AG04450 (cell line): ENCODE measurements around the gene ICAM3. TPM values are rescaled to one million over a fixed set of nuclear protein-coding genes. Genes with fewer than 3 reads are reported as not detected.
"Not testable (repeated sequence)": the region's sequence is repeated elsewhere in the genome, so short reads cannot be mapped to it uniquely, and the experiment has no call there.

Experiments
- CTCF ChIA-PET: fragments of 300-600, 350-600 bp; formaldehyde crosslinking; extraction: SDS; loops from one replicate; lab custom pipeline; 2022; ENCODE audit warnings: antibody characterized with exemption, inconsistent platforms; lab: Charles Lee
- POLR2A ChIA-PET: fragments of 350-600 bp; formaldehyde crosslinking; extraction: SDS; loops from one replicate; lab custom pipeline; 2021; ENCODE audit warnings: antibody characterized with exemption, inconsistent platforms; lab: Yijun Ruan, JAX
- DNase-seq: peaks from one replicate; pipeline ENCODE4 v3.0.0-alpha.2; 2011; ENCODE audit warnings: low read depth, low spot score
- H3K27ac ChIP-seq: one replicate; pipeline ENCODE4 v1.5.1; 2012; ENCODE audit warnings: low read depth, low read length, control low read depth
- H3K27me3 ChIP-seq: one replicate; pipeline ENCODE4 v1.6.0; 2012; ENCODE audit warnings: low read length; ENCODE audit not compliant: control insufficient read depth, insufficient read depth
- H3K4me3 ChIP-seq: 2 replicates; pipeline ENCODE4 v1.5.1; 2011; ENCODE audit warnings: mild to moderate bottlenecking, low read depth, low read length, control low read depth
- H3K9me3 ChIP-seq: 2 replicates; pipeline ENCODE4 v1.5.1; 2012; ENCODE audit warnings: low read length; ENCODE audit not compliant: control insufficient read depth, insufficient read depth
- polyA plus RNA-seq: library from polyadenylated mRNA; depleted of rRNA; stranded (reverse); fragments of >200 nt; gene quantifications from 2 replicates; pipeline ENCODE4 v1.2.3, GENCODE V29; 2011
- TF ChIP-seq, protein P1 (sequence below): IDR thresholded peaks from 2 replicates; pipeline ENCODE4 v1.5.1; 2011; ENCODE audit warnings: low read depth, low read length, control low read depth, inconsistent platforms

The ICAM3 gene
- polyA plus RNA-seq, 1 experiment = 6.7 TPM

GRCh38 chr19:10346509-10346908 lies 7.1 kb upstream of the ICAM3 start:
- Histone ChIP-seq H3K27ac (no peak overlapping the region), H3K9me3 (no peaks in the 10 kb centered on the region), H3K27me3 (no peaks in the 10 kb centered on the region), H3K4me3 (no peak overlapping the region)
- no peak for DNase-seq
- ChIA-PET CTCF (no interaction called here), POLR2A (no interaction called here)
- TF ChIP-seq, protein P1, sequence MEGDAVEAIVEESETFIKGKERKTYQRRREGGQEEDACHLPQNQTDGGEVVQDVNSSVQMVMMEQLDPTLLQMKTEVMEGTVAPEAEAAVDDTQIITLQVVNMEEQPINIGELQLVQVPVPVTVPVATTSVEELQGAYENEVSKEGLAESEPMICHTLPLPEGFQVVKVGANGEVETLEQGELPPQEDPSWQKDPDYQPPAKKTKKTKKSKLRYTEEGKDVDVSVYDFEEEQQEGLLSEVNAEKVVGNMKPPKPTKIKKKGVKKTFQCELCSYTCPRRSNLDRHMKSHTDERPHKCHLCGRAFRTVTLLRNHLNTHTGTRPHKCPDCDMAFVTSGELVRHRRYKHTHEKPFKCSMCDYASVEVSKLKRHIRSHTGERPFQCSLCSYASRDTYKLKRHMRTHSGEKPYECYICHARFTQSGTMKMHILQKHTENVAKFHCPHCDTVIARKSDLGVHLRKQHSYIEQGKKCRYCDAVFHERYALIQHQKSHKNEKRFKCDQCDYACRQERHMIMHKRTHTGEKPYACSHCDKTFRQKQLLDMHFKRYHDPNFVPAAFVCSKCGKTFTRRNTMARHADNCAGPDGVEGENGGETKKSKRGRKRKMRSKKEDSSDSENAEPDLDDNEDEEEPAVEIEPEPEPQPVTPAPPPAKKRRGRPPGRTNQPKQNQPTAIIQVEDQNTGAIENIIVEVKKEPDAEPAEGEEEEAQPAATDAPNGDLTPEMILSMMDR = no peak

DNA sequence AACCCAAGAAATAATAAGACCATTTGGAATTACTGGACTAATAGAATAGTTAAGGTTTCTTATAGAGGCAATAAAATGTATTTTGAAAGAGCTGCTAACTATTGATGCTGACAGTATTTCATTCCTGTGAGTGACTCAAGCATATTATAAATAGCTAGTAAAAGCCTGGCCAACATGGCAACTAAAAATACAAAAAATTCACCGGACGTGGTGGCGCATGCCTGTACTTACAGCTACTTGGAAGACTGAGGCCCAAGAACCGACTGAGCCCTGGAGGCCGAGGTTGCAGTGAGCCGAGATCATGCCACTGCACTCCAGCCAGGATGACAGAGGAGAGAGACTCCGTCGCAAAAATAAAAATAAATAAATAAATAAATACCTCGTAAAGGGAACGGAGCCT lies 5.4 kb upstream of the ICAM3 start:
- POLR2A ChIA-PET = interaction anchor here (0.6 kb wide), 1 partner anchor 386 kb away, joined by 5 read pairs; no protein-coding TSS in a partner anchor
- DNase-seq = no peak
- H3K4me3 ChIP-seq = no peak overlapping the region
- no peak overlapping the region for H3K27ac ChIP-seq
- TF ChIP-seq, protein P1 = no peak
- no peaks in the 10 kb centered on the region for H3K27me3 ChIP-seq
- H3K9me3 ChIP-seq = no peaks in the 10 kb centered on the region
- CTCF ChIA-PET = interaction anchor here (0.5 to 1.3 kb wide), 4 partner anchors 37 to 86 kb away, joined by 4 to 5 read pairs (median 4); no protein-coding TSS in a partner anchor

DNA sequence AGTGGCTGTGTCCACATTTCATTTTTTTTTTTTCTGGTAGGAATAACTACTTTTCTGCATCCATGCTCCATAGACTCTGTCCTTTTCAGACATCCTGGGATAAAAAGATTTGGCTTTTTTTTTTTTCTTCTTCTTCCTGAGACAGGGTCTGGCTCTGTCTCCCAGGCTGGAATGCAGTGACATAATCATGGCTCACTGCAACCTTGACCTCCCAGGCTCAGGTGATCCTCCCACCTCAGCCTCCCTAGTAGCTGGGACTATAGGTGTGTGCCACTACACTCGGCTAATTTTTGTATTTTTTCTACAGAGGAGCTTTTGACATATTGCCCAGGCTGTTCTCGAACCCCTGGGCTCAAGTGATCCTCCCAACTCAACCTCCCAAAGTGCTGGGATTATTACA lies 4.1 kb upstream of the ICAM3 start:
- Histone ChIP-seq H3K27ac (no peak overlapping the region), H3K9me3 (no peaks in the 10 kb centered on the region), H3K4me3 (no peak overlapping the region), H3K27me3 (no peaks in the 10 kb centered on the region)
- DNase-seq = no peak
- ChIA-PET POLR2A (no interaction called here), CTCF (interaction anchor here (0.9 kb wide), 1 partner anchor 47 kb away, joined by 3 read pairs; no protein-coding TSS in a partner anchor)
- TF ChIP-seq, protein P1 = no peak

GRCh38 chr19:10339977-10340376 lies 553 bp upstream of the ICAM3 start:
- Histone ChIP-seq H3K4me3 (no peak overlapping the region), H3K27ac (no peak overlapping the region), H3K27me3 (no peaks in the 10 kb centered on the region), H3K9me3 (no peaks in the 10 kb centered on the region)
- ChIA-PET CTCF (no interaction called here), POLR2A (no interaction called here)
- no peak for DNase-seq
- TF ChIP-seq, protein P1 = no peak

- Histone ChIP-seq H3K27ac (no peak overlapping the region), H3K9me3 (no peaks in the 10 kb centered on the region), H3K27me3 (no peaks in the 10 kb centered on the region), H3K4me3 (no peak overlapping the region)
- CTCF ChIA-PET = interaction anchor here (0.7 to 1.1 kb wide), 2 partner anchors 80 to 139 kb away, joined by 3 to 6 read pairs; no protein-coding TSS in a partner anchor
- TF ChIP-seq, protein P1 = no peak
- DNase-seq = no peak
- POLR2A ChIA-PET = no interaction called here
Observed at GRCh38 chr19:10338940-10339339, 484 bp downstream of the ICAM3 start.

- POLR2A ChIA-PET = interaction anchor here (0.7 kb wide), 1 partner anchor 47 kb away, joined by 8 read pairs; no protein-coding TSS in a partner anchor
- H3K27ac ChIP-seq, H3K9me3 ChIP-seq, DNase-seq, CTCF ChIA-PET, H3K27me3 ChIP-seq, H3K4me3 ChIP-seq: not testable (repeated sequence)
Observed at GRCh38 chr19:10336725-10337124, 2.7 kb downstream of the ICAM3 start.
